IMR-90 (cell line): ENCODE measurements around the gene DHX34. TPM values are rescaled to one million over a fixed set of nuclear protein-coding genes. Genes with fewer than 3 reads are reported as not detected.

Source experiments
- ATAC-seq: fragments of 200-7000 bp; cut with Tn5 transposase; 2 replicates; pipeline ENCODE4 v1.9.1; 2020; ENCODE audit warnings: low read depth, mild to moderate bottlenecking, moderate library complexity
- BruUV-seq: library from RNA; stranded (reverse); fragments of 400-500 nt; replicated peaks from 2 replicates; lab custom pipeline; 2021; lab: Mats Ljungman, UMichigan
- CTCF ChIA-PET: fragments of 300-600 bp; formaldehyde crosslinking; extraction: SDS; loops from one replicate; lab custom pipeline; 2021; ENCODE audit warnings: antibody characterized with exemption; lab: Yijun Ruan, JAX
- POLR2A ChIA-PET: fragments of 300-600 bp; sonication (Branson Sonifier 250); formaldehyde crosslinking; loops from one replicate; lab custom pipeline; 2022; ENCODE audit warnings: antibody characterized with exemption; ENCODE audit not compliant: unreplicated experiment; lab: Charles Lee
- DNase-seq: peaks from one replicate; pipeline ENCODE4 v3.0.0; 2013
- H2AFZ ChIP-seq: replicated peaks from 2 replicates; pipeline ENCODE3; 2013; ENCODE audit warnings: low read length, mild to moderate bottlenecking; ENCODE audit not compliant: poor library complexity
- H2AK5ac ChIP-seq: 2 replicates; pipeline ENCODE4 v1.6.1; 2013; ENCODE audit warnings: low read depth, low read length, inconsistent platforms
- H2AK9ac ChIP-seq: replicated peaks from 2 replicates; pipeline ENCODE3; 2013; ENCODE audit warnings: mild to moderate bottlenecking, low read depth, low read length, moderate library complexity; ENCODE audit not compliant: poor library complexity
- H2BK120ac ChIP-seq: 2 replicates; pipeline ENCODE4 v1.6.1; 2013; ENCODE audit warnings: low read depth, low read length, inconsistent platforms
- H2BK15ac ChIP-seq: 3 replicates; pipeline ENCODE4 v1.6.1; 2013; ENCODE audit warnings: low read depth, low read length, inconsistent platforms
- H2BK20ac ChIP-seq: 2 replicates; pipeline ENCODE4 v1.6.1; 2013; ENCODE audit warnings: low read depth, mild to moderate bottlenecking, inconsistent platforms, low read length, moderate library complexity
- H2BK5ac ChIP-seq: 2 replicates; pipeline ENCODE4 v1.6.1; 2013; ENCODE audit warnings: mild to moderate bottlenecking, low read depth, low read length, inconsistent platforms; ENCODE audit not compliant: poor library complexity, severe bottlenecking
- H3K14ac ChIP-seq: replicated peaks from 2 replicates; pipeline ENCODE4 v1.6.1; 2013; ENCODE audit warnings: low read depth, low read length, inconsistent platforms
- H3K18ac ChIP-seq: 2 replicates; pipeline ENCODE4 v1.6.1; 2013; ENCODE audit warnings: low read depth, low read length, control low read depth
- H3K23ac ChIP-seq: 2 replicates; pipeline ENCODE4 v1.6.1; 2013; ENCODE audit warnings: low read depth, low read length, inconsistent platforms
- H3K27ac ChIP-seq: 2 replicates; pipeline ENCODE4 v1.5.1; 2013; ENCODE audit warnings: mild to moderate bottlenecking, control low read depth, low read length; ENCODE audit not compliant: insufficient read depth
- H3K27me3 ChIP-seq: 2 replicates; pipeline ENCODE4 v1.6.1; 2013; ENCODE audit warnings: low read length; ENCODE audit not compliant: control insufficient read depth, insufficient read depth
- H3K36me3 ChIP-seq: 2 replicates; pipeline ENCODE4 v1.6.1; 2013; ENCODE audit warnings: low read length, mixed read lengths; ENCODE audit not compliant: control insufficient read depth, insufficient read depth
- H3K4ac ChIP-seq: 2 replicates; pipeline ENCODE4 v1.6.1; 2013; ENCODE audit warnings: low read depth, low read length, inconsistent platforms
- H3K4me1 ChIP-seq: 2 replicates; pipeline ENCODE4 v1.6.1; 2013; ENCODE audit warnings: low read length, mixed read lengths; ENCODE audit not compliant: control insufficient read depth, insufficient read depth
- H3K4me2 ChIP-seq: 2 replicates; pipeline ENCODE4 v1.6.1; 2013; ENCODE audit warnings: low read depth, mild to moderate bottlenecking, control low read depth, low read length, moderate library complexity
- H3K4me3 ChIP-seq: 2 replicates; pipeline ENCODE4 v1.5.1; 2013; ENCODE audit warnings: low read depth, mild to moderate bottlenecking, control low read depth, low read length, moderate library complexity; ENCODE audit not compliant: insufficient read depth
- H3K56ac ChIP-seq: 2 replicates; pipeline ENCODE4 v1.6.1; 2013; ENCODE audit warnings: low read length, inconsistent platforms; ENCODE audit not compliant: insufficient read depth; ENCODE audit errors: extremely low read depth
- H3K79me1 ChIP-seq, 2 experiments: 2 replicates each; pipeline ENCODE4 v1.6.1; 2013; ENCODE audit warnings: low read length in 2 of 2, inconsistent platforms in 1 of 2, low read depth in 1 of 2
- H3K9ac ChIP-seq: 2 replicates; pipeline ENCODE4 v1.6.1; 2013; ENCODE audit warnings: low read depth, low read length, control low read depth
- H3K9me1 ChIP-seq: 2 replicates; pipeline ENCODE4 v1.6.1; 2013; ENCODE audit warnings: low read length, inconsistent platforms; ENCODE audit not compliant: insufficient read depth
- H3K9me3 ChIP-seq: 2 replicates; pipeline ENCODE4 v1.6.1; 2013; ENCODE audit warnings: low read length; ENCODE audit not compliant: control insufficient read depth, insufficient read depth
- H4K20me1 ChIP-seq: 2 replicates; pipeline ENCODE4 v1.6.1; 2013; ENCODE audit warnings: low read length, inconsistent platforms; ENCODE audit not compliant: insufficient read depth
- H4K5ac ChIP-seq: 2 replicates; pipeline ENCODE4 v1.6.1; 2013; ENCODE audit warnings: mild to moderate bottlenecking, low read depth, low read length, control low read depth
- H4K8ac ChIP-seq, 2 experiments: 2 replicates each; pipeline ENCODE4 v1.6.1; 2013; ENCODE audit warnings: low read depth in 2 of 2, low read length in 2 of 2, control low read depth in 1 of 2, inconsistent platforms in 1 of 2
- H4K91ac ChIP-seq: 2 replicates; pipeline ENCODE4 v1.6.1; 2013; ENCODE audit warnings: low read depth, low read length, inconsistent platforms; ENCODE audit not compliant: insufficient read depth
- CEBPB ChIP-seq: IDR thresholded peaks from 2 replicates; pipeline ENCODE4 v1.6.1; 2012; ENCODE audit warnings: low read depth, low read length, improper control_type of control experiment
- CHD1 ChIP-seq: IDR thresholded peaks from 2 replicates; pipeline ENCODE4 v1.6.1; 2012; ENCODE audit warnings: low read depth, low read length, improper control_type of control experiment
- MAZ ChIP-seq: IDR thresholded peaks from 2 replicates; pipeline ENCODE4 v1.6.1; 2012; ENCODE audit warnings: low read depth, mild to moderate bottlenecking, low read length, improper control_type of control experiment, moderate library complexity, borderline replicate concordance
- RAD21 ChIP-seq: IDR thresholded peaks from 2 replicates; pipeline ENCODE4 v1.6.1; 2012; ENCODE audit warnings: low read length, improper control_type of control experiment
- RFX5 ChIP-seq: IDR thresholded peaks from 2 replicates; pipeline ENCODE4 v1.8.0; 2012; ENCODE audit warnings: low read depth, mild to moderate bottlenecking, low read length, moderate library complexity
- WGBS, 2 experiments: methylation state at CpG; one replicate each; pipeline versions ENCODE4 v1.1.5 to v1.1.7; 2013; ENCODE audit warnings: missing lambda C conversion rate in 2 of 2; ENCODE audit not compliant: insufficient read length in 1 of 2; ENCODE audit errors: extremely low coverage in 2 of 2; 5-methylcytosine and 5-hydroxymethylcytosine counted together
- dilution Hi-C: fragments of 300-500 bp; cut with HindIII; formaldehyde crosslinking; loops from one replicate; pipeline ENCODE4 v1.14.3; 2018; ENCODE audit warnings: low sequenced_read_pairs; ENCODE audit not compliant: unreplicated experiment
- in situ Hi-C: fragments of 300-500 bp; cut with MboI; formaldehyde crosslinking; loops from 3 replicates; pipeline ENCODE4 v1.14.3; 2019; ENCODE audit warnings: low sequenced_read_pairs, inconsistent platforms, mixed read lengths
- intact Hi-C: fragments of 100-400 bp; cut with micrococcal nuclease; formaldehyde crosslinking; loops from 2 replicates; pipeline ENCODE4 v1.10.0; 2022
- polyA plus RNA-seq, 3 experiments: library from polyadenylated mRNA; depleted of rRNA; stranded (reverse); fragments of >200 nt; gene quantifications; 2 replicates each; pipeline ENCODE4 v1.2.3, GENCODE V29; 2012; ENCODE audit warnings: low replicate concordance in 1 of 3
- total RNA-seq: library from RNA; depleted of rRNA; stranded (reverse); fragments of >200 nt; gene quantifications from 2 replicates; pipeline ENCODE4 v1.2.3, GENCODE V29; 2012

DHX34 gene
- total and polyA plus RNA-seq, 2 of the 4 experiments (the other 2 are of a cell fraction): 4.5 to 13.7 TPM

DNA sequence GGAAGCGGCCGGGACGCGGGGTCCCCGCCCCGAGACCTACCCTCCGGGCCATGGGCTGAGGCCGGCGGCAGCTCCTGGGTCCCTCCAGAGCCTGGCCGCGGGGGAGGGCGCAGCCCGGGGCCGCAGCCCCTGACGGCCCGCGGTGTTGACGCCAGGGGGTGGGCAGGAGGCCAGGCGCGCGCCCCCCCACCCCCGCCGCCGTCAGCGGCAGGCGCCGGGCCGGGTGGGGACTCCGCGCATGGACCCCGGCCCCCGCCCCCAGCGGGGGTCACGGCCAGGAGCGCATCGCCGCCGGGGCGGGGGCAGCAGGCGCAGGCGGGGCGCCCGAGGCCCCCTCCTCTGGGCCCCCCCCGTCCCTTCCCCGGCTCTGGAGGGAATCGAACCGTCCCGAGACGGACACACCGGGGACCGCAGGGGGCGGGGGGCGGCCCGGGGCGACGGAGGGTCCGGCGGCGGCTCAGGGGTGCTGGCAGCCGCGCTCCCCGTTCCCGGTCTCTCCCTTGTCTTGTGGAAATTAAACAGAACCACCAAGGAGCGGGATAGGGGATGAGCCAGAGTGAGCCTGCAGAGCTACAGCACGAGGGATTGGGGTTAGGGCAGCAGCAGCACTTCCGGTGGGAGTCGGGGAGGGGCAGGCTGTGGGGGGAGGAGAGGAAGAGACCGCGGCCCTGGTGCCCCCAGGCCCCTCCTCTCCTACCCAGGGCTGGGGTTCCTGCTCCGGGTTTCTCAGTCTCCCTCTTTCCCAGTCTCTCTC lies 70.1 kb downstream of the DHX34 start, which contains the start of gene MEIS3:
Gene MEIS3 (minus strand): TSS at position 498 of the 754 bp plus-strand sequence. CDS start 446 bp downstream, at position 52.
- H2BK15ac ChIP-seq: no peak within 1 kb of the TSS
- H3K4ac ChIP-seq: peak within 1 kb of the TSS; percentile 56
- dilution Hi-C loops (no loop called here), in situ Hi-C loops (no loop called here), intact Hi-C loops (no loop called here)
- ChIA-PET CTCF (interaction anchor here (0.7 to 1.0 kb wide), 2 partner anchors 28 to 414 kb away, joined by 3 to 4 read pairs; no protein-coding TSS in a partner anchor), POLR2A (no interaction called here)
- H3K36me3 ChIP-seq: peaks cover 11% of the 10 kb centered on the region
- H2BK120ac ChIP-seq: no peak within 1 kb of the TSS
- peak within 1 kb of the TSS; percentile 90 for H3K4me2 ChIP-seq
- H3K9me3 ChIP-seq: no peaks in the 10 kb centered on the region
- no peak within 1 kb of the TSS for H2BK5ac ChIP-seq
- BruUV-seq: no TSS peak
- ATAC-seq (peak; percentile 52), DNase-seq (no peak)
- peaks cover 13% of the 10 kb centered on the region for H3K9me1 ChIP-seq
- peaks cover 29% of the 10 kb centered on the region for H4K20me1 ChIP-seq
- peak within 1 kb of the TSS; percentile 26; the same call in 1 of the 2 replicates for H4K91ac ChIP-seq
- H3K27me3 ChIP-seq: peaks cover 44% of the 10 kb centered on the region
- H3K27ac ChIP-seq: peak within 1 kb of the TSS; percentile 46; the same call in 1 of the 2 replicates
- H3K56ac ChIP-seq: peak within 1 kb of the TSS; percentile 51; the same call in 1 of the 2 replicates
- H3K4me3 ChIP-seq: peak within 1 kb of the TSS; percentile 91
- H2BK20ac ChIP-seq: no peak within 1 kb of the TSS
- H2AK9ac ChIP-seq: peak within 1 kb of the TSS; percentile 96
- H2AK5ac ChIP-seq: peak within 1 kb of the TSS; percentile 94
- H3K23ac ChIP-seq: peak within 1 kb of the TSS; percentile 93
- TF ChIP-seq CHD1: no peak
- peak; percentile 19; the same call in 1 of the 2 replicates for TF ChIP-seq MAZ
- no peak for TF ChIP-seq RAD21
- no peak for TF ChIP-seq RFX5
- no peak for TF ChIP-seq CEBPB
- peak within 1 kb of the TSS; percentile 66 for H3K14ac ChIP-seq
- 0% methylated on average over 2 of the region's 70 CpGs; no CpG with 5 or more reads in 1 of the 2 experiments for WGBS, 2 experiments
- H4K8ac ChIP-seq: peak within 1 kb of the TSS in 1 of 2 experiments; percentile 33; a peak in 1 of 4 replicates
- H2AFZ ChIP-seq: peak within 1 kb of the TSS; percentile 87
- peaks cover 9% of the 10 kb centered on the region for H3K4me1 ChIP-seq
- H4K5ac ChIP-seq: no peak within 1 kb of the TSS
- peaks cover 8 to 28% of the 10 kb centered on the region in 2 experiments; a peak in 3 of 4 replicates for H3K79me1 ChIP-seq
- H3K18ac ChIP-seq: peak within 1 kb of the TSS; percentile 46; the same call in 1 of the 2 replicates
- H3K9ac ChIP-seq: peak within 1 kb of the TSS; percentile 93
